HG02623 (cell line): Measurements from ENCODE around the gene ADPRHL1.

ENCODE experiments used
- ATAC-seq: cut with Tn5 transposase; IDR thresholded peaks from one replicate; pipeline ENCODE4 v1.9.1; 2021; ENCODE audit warnings: moderate library complexity; ENCODE audit not compliant: unreplicated experiment

ADPRHL1 gene

DNA sequence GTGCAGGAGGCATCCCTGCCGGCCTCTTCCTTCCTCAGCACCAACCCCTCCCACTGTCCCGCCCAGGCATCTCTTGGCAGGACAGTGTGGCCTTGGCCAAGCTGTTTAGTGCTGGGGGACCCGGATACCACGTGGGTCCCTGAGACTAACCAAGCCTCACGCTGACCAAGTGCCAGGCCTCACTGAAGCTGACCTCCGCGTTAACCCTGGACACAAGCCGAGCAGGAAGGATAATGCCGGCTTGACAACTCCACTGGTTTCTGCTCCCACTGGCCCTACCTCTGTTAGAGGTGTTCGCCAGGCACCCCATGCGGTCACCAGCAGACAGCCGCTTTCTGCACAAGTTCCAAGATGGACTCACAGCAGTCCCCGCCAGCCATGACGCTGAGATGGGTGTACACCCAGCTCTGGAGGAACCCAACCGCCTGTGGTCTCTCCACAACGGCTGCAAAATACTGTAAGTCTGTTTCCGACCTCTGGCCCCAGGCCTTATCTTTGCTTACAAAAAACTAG, 101.7 kb downstream of the ADPRHL1 start:
- ATAC-seq: no peak

DNA sequence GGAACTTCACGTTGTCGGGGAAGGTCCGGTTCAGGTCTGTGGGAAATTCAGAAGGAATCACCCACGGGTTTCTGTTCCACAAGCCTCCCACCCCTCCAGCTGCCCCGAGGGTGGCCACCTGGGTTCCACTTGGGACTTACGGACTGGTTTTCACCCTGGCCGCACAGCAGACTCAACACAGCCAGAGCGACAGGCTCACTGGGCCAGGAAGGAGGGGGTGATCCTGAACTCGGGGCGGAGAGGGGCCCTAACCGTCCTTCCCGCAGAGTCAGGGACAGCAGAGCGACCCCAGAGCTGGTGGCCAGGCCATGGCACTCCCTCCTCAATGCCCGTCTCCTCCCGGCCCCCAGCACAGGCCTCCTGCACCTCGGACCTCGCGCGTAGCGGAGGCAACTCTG, 102.4 kb downstream of the ADPRHL1 start:
- no peak for ATAC-seq

DNA sequence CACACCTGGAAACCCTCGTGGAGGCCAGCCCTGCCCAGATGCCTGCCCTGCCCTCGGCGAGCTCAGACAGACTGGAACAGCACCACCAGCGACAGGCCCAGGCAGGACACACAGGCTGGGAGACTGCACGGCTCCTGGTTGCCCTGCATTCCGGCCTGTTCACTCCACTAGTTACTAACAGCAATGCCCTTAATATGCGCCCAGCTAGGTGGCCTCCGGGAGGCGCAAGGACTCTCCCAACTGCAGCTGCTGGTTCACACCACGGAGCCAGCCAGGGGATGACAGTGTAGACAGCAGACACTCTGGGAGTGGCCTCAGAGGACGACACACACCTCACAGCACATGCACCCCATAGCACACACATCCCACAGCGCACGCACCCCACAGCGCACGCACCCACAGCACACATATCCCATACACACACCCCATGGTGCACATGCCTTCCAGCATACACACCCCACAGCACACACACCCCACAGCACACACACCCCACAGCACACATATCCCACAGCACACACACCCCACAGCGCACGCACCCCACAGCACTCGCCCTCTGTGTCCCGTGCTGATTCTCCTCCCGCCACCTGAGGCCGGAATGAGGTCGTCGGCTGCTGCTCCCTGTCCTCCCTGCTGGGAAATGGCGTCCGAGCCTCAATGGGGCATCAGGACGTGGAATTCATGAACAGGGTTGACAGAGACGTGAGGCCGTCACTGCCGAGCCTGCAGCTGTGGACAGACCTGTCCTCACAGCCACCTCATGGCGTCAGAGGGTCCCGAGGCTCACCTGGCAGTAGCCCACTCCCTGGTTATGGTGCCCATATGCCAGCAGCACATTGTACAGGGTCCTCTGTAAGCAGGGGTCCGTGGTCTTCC, 103.0 kb downstream of the ADPRHL1 start:
- ATAC-seq: no peak
